Ishikawa (cell line): ENCODE measurements around the gene MYL7.

Experiments used
- CEBPB ChIP-seq: IDR thresholded peaks from 2 replicates; pipeline ENCODE4 v1.6.1; 2012
- CREB1 ChIP-seq: IDR thresholded peaks from 2 replicates; pipeline ENCODE4 v1.6.1; 2012; ENCODE audit warnings: low read depth
- EGR1 ChIP-seq: IDR thresholded peaks from 2 replicates; pipeline ENCODE4 v1.6.1; 2012
- EP300 ChIP-seq: IDR thresholded peaks from 2 replicates; pipeline ENCODE4 v1.6.1; 2012; ENCODE audit warnings: borderline replicate concordance
- FOXM1 ChIP-seq: IDR thresholded peaks from 2 replicates; pipeline ENCODE4 v1.6.1; 2012; ENCODE audit warnings: low read depth, borderline replicate concordance
- NFIC ChIP-seq: IDR thresholded peaks from 2 replicates; pipeline ENCODE4 v1.6.1; 2012
- RAD21 ChIP-seq: IDR thresholded peaks from 2 replicates; pipeline ENCODE4 v1.6.1; 2012; ENCODE audit warnings: low read depth
- TAF1 ChIP-seq: IDR thresholded peaks from 2 replicates; pipeline ENCODE4 v1.6.1; 2012; ENCODE audit warnings: low read depth, mild to moderate bottlenecking
- TCF12 ChIP-seq: IDR thresholded peaks from 2 replicates; pipeline ENCODE4 v1.6.1; 2012; ENCODE audit warnings: low read depth
- TEAD4 ChIP-seq: IDR thresholded peaks from 2 replicates; pipeline ENCODE4 v1.6.1; 2012
- YY1 ChIP-seq: IDR thresholded peaks from 2 replicates; pipeline ENCODE4 v1.6.1; 2012; ENCODE audit warnings: low read depth
- ZBTB7A ChIP-seq: IDR thresholded peaks from 2 replicates; pipeline ENCODE4 v1.6.1; 2012; ENCODE audit warnings: low read depth
- TF ChIP-seq, protein P1 (sequence below): IDR thresholded peaks from 2 replicates; pipeline ENCODE4 v1.6.1; 2012
- TF ChIP-seq, protein P2 (sequence below): IDR thresholded peaks from 2 replicates; pipeline ENCODE4 v1.6.1; 2012
- TF ChIP-seq, protein P3 (sequence below): IDR thresholded peaks from 2 replicates; pipeline ENCODE4 v1.6.1; 2012; ENCODE audit warnings: low read depth, mild to moderate bottlenecking

MYL7 gene

DNA sequence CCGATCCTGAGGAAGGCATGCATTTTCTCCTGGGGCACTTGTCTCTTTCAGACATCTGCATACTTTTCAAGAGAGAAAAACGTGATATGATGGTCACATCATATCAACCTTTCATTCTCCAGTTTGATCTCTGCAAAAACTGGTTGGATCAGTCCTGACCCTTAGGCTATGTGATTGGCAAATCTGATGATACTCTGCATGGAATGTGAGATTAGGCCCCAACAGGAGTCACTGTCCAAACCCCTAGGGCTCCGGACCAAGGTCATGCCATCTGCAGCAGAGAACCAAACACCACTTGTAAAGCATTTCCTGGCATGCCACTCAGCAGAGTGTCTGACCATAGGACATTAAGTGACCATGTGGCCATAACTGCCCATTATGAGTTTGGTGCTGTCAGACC lies 39.5 kb upstream of the MYL7 start:
- TF ChIP-seq TCF12: no peak
- TF ChIP-seq, protein P1, sequence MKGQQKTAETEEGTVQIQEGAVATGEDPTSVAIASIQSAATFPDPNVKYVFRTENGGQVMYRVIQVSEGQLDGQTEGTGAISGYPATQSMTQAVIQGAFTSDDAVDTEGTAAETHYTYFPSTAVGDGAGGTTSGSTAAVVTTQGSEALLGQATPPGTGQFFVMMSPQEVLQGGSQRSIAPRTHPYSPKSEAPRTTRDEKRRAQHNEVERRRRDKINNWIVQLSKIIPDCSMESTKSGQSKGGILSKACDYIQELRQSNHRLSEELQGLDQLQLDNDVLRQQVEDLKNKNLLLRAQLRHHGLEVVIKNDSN: no peak

- TF ChIP-seq RAD21 (no peak), ZBTB7A (no peak), EGR1 (no peak), TAF1 (no peak), YY1 (no peak), TEAD4 (no peak), FOXM1 (no peak), NFIC (no peak; the same call in 1 of the 2 replicates), CEBPB (no peak), CREB1 (0 out of 2 replicates have a peak, but pooled peaks have one; percentile 21), EP300 (peak; percentile 61; the same call in 1 of the 2 replicates), TCF12 (peak; percentile 41; the same call in 1 of the 2 replicates)
- TF ChIP-seq, protein P2, sequence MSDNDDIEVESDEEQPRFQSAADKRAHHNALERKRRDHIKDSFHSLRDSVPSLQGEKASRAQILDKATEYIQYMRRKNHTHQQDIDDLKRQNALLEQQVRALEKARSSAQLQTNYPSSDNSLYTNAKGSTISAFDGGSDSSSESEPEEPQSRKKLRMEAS: no peak
- TF ChIP-seq, protein P1: no peak
- TF ChIP-seq, protein P3, sequence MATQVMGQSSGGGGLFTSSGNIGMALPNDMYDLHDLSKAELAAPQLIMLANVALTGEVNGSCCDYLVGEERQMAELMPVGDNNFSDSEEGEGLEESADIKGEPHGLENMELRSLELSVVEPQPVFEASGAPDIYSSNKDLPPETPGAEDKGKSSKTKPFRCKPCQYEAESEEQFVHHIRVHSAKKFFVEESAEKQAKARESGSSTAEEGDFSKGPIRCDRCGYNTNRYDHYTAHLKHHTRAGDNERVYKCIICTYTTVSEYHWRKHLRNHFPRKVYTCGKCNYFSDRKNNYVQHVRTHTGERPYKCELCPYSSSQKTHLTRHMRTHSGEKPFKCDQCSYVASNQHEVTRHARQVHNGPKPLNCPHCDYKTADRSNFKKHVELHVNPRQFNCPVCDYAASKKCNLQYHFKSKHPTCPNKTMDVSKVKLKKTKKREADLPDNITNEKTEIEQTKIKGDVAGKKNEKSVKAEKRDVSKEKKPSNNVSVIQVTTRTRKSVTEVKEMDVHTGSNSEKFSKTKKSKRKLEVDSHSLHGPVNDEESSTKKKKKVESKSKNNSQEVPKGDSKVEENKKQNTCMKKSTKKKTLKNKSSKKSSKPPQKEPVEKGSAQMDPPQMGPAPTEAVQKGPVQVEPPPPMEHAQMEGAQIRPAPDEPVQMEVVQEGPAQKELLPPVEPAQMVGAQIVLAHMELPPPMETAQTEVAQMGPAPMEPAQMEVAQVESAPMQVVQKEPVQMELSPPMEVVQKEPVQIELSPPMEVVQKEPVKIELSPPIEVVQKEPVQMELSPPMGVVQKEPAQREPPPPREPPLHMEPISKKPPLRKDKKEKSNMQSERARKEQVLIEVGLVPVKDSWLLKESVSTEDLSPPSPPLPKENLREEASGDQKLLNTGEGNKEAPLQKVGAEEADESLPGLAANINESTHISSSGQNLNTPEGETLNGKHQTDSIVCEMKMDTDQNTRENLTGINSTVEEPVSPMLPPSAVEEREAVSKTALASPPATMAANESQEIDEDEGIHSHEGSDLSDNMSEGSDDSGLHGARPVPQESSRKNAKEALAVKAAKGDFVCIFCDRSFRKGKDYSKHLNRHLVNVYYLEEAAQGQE: no peak
Observed at GRCh38 chr7:44177570-44178131, 36.5 kb upstream of the MYL7 start.

DNA sequence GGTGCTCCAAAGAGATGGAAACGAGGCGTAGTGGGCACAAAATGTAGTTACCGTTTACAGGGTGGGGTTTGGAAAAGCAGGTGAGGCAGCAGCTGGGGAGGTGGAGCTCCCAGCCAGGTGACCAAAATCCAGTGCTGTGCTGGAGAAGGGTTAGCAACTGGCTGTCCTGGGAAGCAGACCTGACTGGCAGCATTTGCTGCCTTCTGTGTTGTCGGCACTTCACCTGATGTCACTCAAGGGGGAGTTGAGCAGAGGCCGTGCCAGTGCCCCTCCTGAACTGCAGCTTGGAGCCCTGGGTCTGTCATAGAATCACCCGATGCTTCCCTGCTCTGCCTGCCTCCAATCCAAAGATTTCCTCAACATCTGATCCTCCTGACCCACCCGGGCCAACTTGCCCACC lies 35.4 kb upstream of the MYL7 start:
- no peak for TF ChIP-seq EP300
- TF ChIP-seq RAD21: no peak
- no peak for TF ChIP-seq EGR1
- TF ChIP-seq CREB1: no peak
- TF ChIP-seq, protein P3: no peak
- no peak for TF ChIP-seq CEBPB
- TF ChIP-seq TEAD4: no peak
- no peak for TF ChIP-seq TAF1
- TF ChIP-seq, protein P1: no peak
- TF ChIP-seq, protein P2: no peak

GRCh38 chr7:44175730-44176129 lies 34.6 kb upstream of the MYL7 start:
- no peak for TF ChIP-seq RAD21
- TF ChIP-seq, protein P3: no peak
- TF ChIP-seq EP300: no peak
- TF ChIP-seq CEBPB: no peak
- no peak for TF ChIP-seq NFIC
- no peak for TF ChIP-seq EGR1
- TF ChIP-seq YY1: no peak
- no peak for TF ChIP-seq FOXM1
- TF ChIP-seq, protein P1: no peak
- no peak for TF ChIP-seq TAF1
- TF ChIP-seq CREB1: no peak
